CD4-positive, alpha-beta T cell (primary cell): Measurements from ENCODE around the gene AAMP. TPM values are rescaled to one million over a fixed set of nuclear protein-coding genes. Genes with fewer than 3 reads are reported as not detected.

Source experiments
- ATAC-seq: fragments of 200-7000 bp; cut with Tn5 transposase; one replicate; pipeline ENCODE4 v1.10.0; 2022; ENCODE audit warnings: mild to moderate bottlenecking; ENCODE audit not compliant: poor library complexity
- CTCF ChIA-PET: fragments of 350-600 bp; sonication (Branson Sonifier 250); formaldehyde crosslinking; loops from one replicate; lab custom pipeline; 2021; ENCODE audit warnings: antibody characterized with exemption, inconsistent platforms; lab: Charles Lee
- POLR2A ChIA-PET: fragments of 350-600 bp; sonication (Branson Sonifier 250); formaldehyde crosslinking; loops from one replicate; lab custom pipeline; 2021; ENCODE audit warnings: antibody characterized with exemption, inconsistent platforms; lab: Charles Lee
- DNase-seq, 14 experiments: peaks; one replicate each; pipeline ENCODE4 v3.0.0-alpha.2; 2013 to 2020; ENCODE audit warnings: mixed read lengths in 2 of 14
- H3K27ac ChIP-seq, 2 donors: one replicate each; pipeline versions ENCODE4 v1.5.1 to v1.7.0; 2013; ENCODE audit warnings: low read length in 2 of 2, low read depth in 1 of 2, mild to moderate bottlenecking in 1 of 2
- H3K27me3 ChIP-seq, 2 experiments: 1 replicate in 1 of 2; 2 replicates in 1 of 2; pipeline versions ENCODE4 v1.6.1 to v1.7.0; 2013; ENCODE audit warnings: low read length in 2 of 2, control low read depth in 1 of 2, mild to moderate bottlenecking in 1 of 2, moderate library complexity in 1 of 2; ENCODE audit not compliant: insufficient read depth in 2 of 2, control insufficient read depth in 1 of 2
- H3K36me3 ChIP-seq: one replicate; pipeline ENCODE4 v1.6.1; 2013; ENCODE audit warnings: low read length, control low read depth; ENCODE audit not compliant: insufficient read depth
- H3K4me1 ChIP-seq: one replicate; pipeline ENCODE4 v1.6.1; 2013; ENCODE audit warnings: low read length, control low read depth; ENCODE audit not compliant: insufficient read depth
- H3K4me3 ChIP-seq: one replicate; pipeline ENCODE4 v1.5.1; 2013; ENCODE audit warnings: mild to moderate bottlenecking, low read length, moderate library complexity
- H3K9me3 ChIP-seq, 2 experiments: 1 replicate in 1 of 2; 2 replicates in 1 of 2; pipeline versions ENCODE4 v1.6.1 to v1.7.0; 2013; ENCODE audit warnings: low read length in 2 of 2, mild to moderate bottlenecking in 2 of 2, control low read depth in 1 of 2, moderate library complexity in 1 of 2; ENCODE audit not compliant: control insufficient read depth in 1 of 2, insufficient read depth in 1 of 2
- H3K27ac Mint-ChIP-seq: one replicate; pipeline ENCODE4 v1.8.0; 2020; ENCODE audit warnings: mixed read lengths
- H3K27me3 Mint-ChIP-seq: one replicate; pipeline ENCODE4 v1.8.0; 2021; ENCODE audit warnings: mixed read lengths
- H3K36me3 Mint-ChIP-seq: one replicate; pipeline ENCODE4 v1.8.0; 2021; ENCODE audit warnings: low read depth, mixed read lengths
- H3K4me1 Mint-ChIP-seq: one replicate; pipeline ENCODE4 v1.8.0; 2021; ENCODE audit warnings: low read depth, mixed read lengths
- H3K4me3 Mint-ChIP-seq: one replicate; pipeline ENCODE4 v1.8.0; 2020; ENCODE audit warnings: mild to moderate bottlenecking, mixed read lengths
- H3K9me3 Mint-ChIP-seq: one replicate; pipeline ENCODE4 v1.8.0; 2020; ENCODE audit warnings: mixed read lengths
- CTCF ChIP-seq: fragments of 200-600 bp; IDR thresholded peaks from one replicate; pipeline ENCODE4 v1.8.0; 2022; ENCODE audit warnings: antibody characterized with exemption, mild to moderate bottlenecking
- intact Hi-C, 2 experiments: fragments of 100-400 bp; cut with DNase I in 1 of 2; cut with micrococcal nuclease in 1 of 2; formaldehyde crosslinking; loops; one replicate each; pipeline versions ENCODE4 v1.15.1 to v1.9.0; 2023 to 2025; cut with DNase I, micrococcal nuclease
- total RNA-seq, 174 experiments: library from RNA in 2 of 174; stranded (reverse) in 2 of 174; gene quantifications; one replicate each; pipeline ENCODE4 v1.2.3 and lab custom pipeline; 2021 to 2026

The AAMP gene
- total RNA-seq, 2 experiments from 2014 or later: 40.2 to 42.5 TPM

- TF ChIP-seq CTCF: no peak
- Histone ChIP-seq H3K27ac (no peak overlapping the region), H3K27me3 (no peaks in the 10 kb centered on the region), H3K9me3 (no peaks in the 10 kb centered on the region), H3K36me3 (peaks cover 78% of the 10 kb centered on the region), H3K4me1 (peaks cover 13% of the 10 kb centered on the region), H3K4me3 (no peak overlapping the region)
- intact Hi-C loops: no loop called here
- Mint-ChIP-seq H3K36me3 (peaks cover 92% of the 10 kb centered on the region), H3K27me3 (no peaks in the 10 kb centered on the region), H3K9me3 (no peaks in the 10 kb centered on the region), H3K27ac (no peak overlapping the region), H3K4me1 (peaks cover 19% of the 10 kb centered on the region), H3K4me3 (no peak overlapping the region)
- ATAC-seq: no peak
- CTCF ChIA-PET: no interaction called here
- POLR2A ChIA-PET: interaction anchor here (0.5 kb wide), 1 partner anchor 24 kb away, joined by 5 read pairs; no protein-coding TSS in a partner anchor
- DNase-seq: no peak
Observed at GRCh38 chr2:218253232-218253625, 16.7 kb downstream of the AAMP start.

GRCh38 chr2:218252509-218253231 lies 17.3 kb downstream of the AAMP start:
- no peak overlapping the region for H3K4me3 Mint-ChIP-seq
- H3K27me3 Mint-ChIP-seq: no peaks in the 10 kb centered on the region
- H3K27ac ChIP-seq: no peak overlapping the region
- intact Hi-C loops: no loop called here
- peaks cover 96% of the 10 kb centered on the region for H3K36me3 Mint-ChIP-seq
- POLR2A ChIA-PET: interaction anchor here (1.2 kb wide), 1 partner anchor 16 kb away, joined by 3 read pairs; no protein-coding TSS in a partner anchor
- no peak for DNase-seq
- CTCF ChIA-PET: no interaction called here
- H3K9me3 ChIP-seq: no peaks in the 10 kb centered on the region
- peak overlapping the region; percentile 44 for H3K27ac Mint-ChIP-seq
- no peaks in the 10 kb centered on the region for H3K27me3 ChIP-seq
- no peaks in the 10 kb centered on the region for H3K9me3 Mint-ChIP-seq
- no peak for ATAC-seq
- H3K36me3 ChIP-seq: peaks cover 84% of the 10 kb centered on the region
- H3K4me1 Mint-ChIP-seq: peaks cover 16% of the 10 kb centered on the region
- H3K4me1 ChIP-seq: peaks cover 8% of the 10 kb centered on the region
- TF ChIP-seq CTCF: no peak
- no peak overlapping the region for H3K4me3 ChIP-seq

GRCh38 chr2:218249691-218250090 lies 20.2 kb downstream of the AAMP start:
- no peak overlapping the region for H3K27ac ChIP-seq
- CTCF ChIA-PET: no interaction called here
- ATAC-seq (no peak), DNase-seq (no peak)
- Mint-ChIP-seq H3K27me3 (no peaks in the 10 kb centered on the region), H3K4me1 (peaks cover 6% of the 10 kb centered on the region), H3K9me3 (no peaks in the 10 kb centered on the region), H3K27ac (no peak overlapping the region), H3K4me3 (no peak overlapping the region), H3K36me3 (peaks cover 98% of the 10 kb centered on the region)
- no peaks in the 10 kb centered on the region for H3K4me1 ChIP-seq
- no peaks in the 10 kb centered on the region for H3K27me3 ChIP-seq
- no peak for TF ChIP-seq CTCF
- intact Hi-C loops: no loop called here
- POLR2A ChIA-PET: no interaction called here
- H3K9me3 ChIP-seq: no peaks in the 10 kb centered on the region
- H3K4me3 ChIP-seq: no peak overlapping the region
- H3K36me3 ChIP-seq: peaks cover 99% of the 10 kb centered on the region
